Measurements from ENCODE around the gene GKN1.

DNA sequence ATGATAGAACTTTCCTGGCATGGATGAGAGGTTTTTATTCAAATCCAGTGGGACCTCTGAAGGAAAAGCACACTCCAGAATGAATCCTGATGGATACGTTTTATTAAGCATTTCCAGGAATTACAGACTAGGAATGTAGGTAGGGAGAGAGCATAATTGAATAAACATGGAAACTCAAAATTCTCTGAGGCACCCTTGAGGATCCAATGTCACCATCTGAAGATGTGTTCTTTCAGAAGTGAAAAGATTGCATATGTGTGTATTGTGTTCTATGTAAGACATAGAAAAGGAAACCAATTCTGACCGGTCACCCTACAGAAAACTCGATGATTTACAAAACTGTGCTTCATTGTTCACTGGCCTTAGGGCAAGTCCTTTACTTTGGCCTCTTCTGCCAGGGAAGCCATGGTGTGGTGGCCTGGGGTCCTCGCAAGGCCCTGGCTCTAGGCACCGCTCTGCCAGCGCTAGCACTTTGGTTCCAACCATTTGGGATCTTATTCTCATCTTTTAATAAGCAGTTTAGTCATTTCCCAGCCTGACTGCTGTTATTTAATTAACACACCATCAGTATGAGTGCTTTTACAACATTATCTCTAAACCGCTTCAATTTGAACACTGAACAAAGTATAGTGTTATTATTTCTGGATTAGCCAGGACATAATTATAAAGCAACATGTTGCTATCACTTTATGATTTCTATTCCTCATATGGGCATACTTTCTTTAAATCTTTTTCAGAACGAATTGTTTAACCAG is 4.5 kb upstream of the GKN1 start:
- TF ChIP-seq POLR2A (IDR thresholded peaks at IDR 0.05; ENCODE audit: low read depth, low read length) (no peak), TAF1 (IDR thresholded peaks at IDR 0.05; ENCODE audit: borderline replicate concordance, low read depth, low read length) (no peak)
